Thyroid gland (tissue), 4 donors: Measurements from ENCODE around the gene GDA.

ENCODE experiments used
- CTCF ChIP-seq, 6 experiments: fragments of 200-600 bp in 3 of 6; fragments of 450-650 bp in 3 of 6; sonication (generic) in 3 of 6; IDR thresholded peaks; one replicate each; pipeline ENCODE4 v1.5.1; 2016 to 2019; ENCODE audit warnings: antibody characterized with exemption in 6 of 6, mild to moderate bottlenecking in 2 of 6, inconsistent platforms in 1 of 6, moderate library complexity in 1 of 6
- POLR2A ChIP-seq, 2 donors: fragments of 450-650 bp; IDR thresholded peaks; one replicate each; pipeline ENCODE4 v1.6.1; 2017; ENCODE audit warnings: antibody characterized with exemption in 2 of 2, mild to moderate bottlenecking in 2 of 2, moderate library complexity in 1 of 2

DNA sequence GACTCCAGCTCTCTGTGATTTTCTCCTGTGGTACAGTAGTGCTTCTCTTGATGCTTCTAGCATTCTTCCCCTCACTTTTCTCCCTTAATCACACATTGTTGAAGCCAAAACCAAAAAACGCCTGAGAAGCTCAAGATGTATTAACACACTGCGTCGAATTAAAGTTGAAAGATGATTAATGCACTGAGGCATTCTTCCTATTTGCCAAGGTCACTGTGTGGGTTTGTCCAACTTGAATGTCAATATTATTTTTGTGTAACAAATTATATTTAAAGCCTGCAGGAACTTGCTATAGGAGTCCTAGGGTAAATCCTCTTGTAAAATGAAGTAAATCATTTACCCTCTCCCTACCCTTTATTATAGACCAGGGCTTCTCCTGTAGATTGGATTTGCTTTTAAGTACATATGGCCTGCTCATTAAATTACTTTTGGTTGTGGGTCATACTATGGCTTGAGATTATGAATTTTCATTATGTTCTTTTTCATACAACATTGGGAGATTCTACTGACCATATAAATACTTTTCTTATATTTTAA is 68.1 kb downstream of the GDA start:
- TF ChIP-seq CTCF (IDR thresholded peaks at IDR 0.05) (no peak), POLR2A (IDR thresholded peaks at IDR 0.05) (no peak)
